ENCODE data around the gene PCNT. TPM values are rescaled to one million over a fixed set of nuclear protein-coding genes. Genes with fewer than 3 reads are reported as not detected.

Gene PCNT
- total RNA-seq, 1 donor from 2014 or later, result 53.3 TPM

DNA sequence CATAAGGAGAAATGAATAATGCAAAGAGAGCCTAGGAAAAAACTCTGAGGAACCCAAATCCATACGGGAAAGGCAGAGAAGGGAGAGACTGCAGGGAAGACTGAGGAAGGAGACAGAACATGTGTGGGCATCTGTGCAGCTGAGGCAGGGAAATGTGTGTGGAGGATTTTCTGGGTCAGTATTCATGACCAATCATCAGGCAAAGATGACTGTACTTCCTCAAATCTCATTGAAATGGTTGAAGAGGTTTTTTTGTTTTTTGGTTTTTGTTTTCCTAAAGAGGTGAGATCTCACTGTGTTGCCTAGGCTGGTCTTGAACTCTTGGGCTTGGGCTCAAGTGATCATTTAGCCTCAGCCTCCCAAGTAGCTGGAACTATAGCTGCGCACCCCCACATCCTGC is 150.4 kb downstream of the PCNT start:
- no peak for DNase-seq (ENCODE audit: low spot score, unreplicated experiment)
- no peaks in the 10 kb centered on the region for H3K27me3 Mint-ChIP-seq
- H3K4me1 Mint-ChIP-seq (ENCODE audit: low read depth), result no peaks in the 10 kb centered on the region
- TF ChIP-seq, protein P1, sequence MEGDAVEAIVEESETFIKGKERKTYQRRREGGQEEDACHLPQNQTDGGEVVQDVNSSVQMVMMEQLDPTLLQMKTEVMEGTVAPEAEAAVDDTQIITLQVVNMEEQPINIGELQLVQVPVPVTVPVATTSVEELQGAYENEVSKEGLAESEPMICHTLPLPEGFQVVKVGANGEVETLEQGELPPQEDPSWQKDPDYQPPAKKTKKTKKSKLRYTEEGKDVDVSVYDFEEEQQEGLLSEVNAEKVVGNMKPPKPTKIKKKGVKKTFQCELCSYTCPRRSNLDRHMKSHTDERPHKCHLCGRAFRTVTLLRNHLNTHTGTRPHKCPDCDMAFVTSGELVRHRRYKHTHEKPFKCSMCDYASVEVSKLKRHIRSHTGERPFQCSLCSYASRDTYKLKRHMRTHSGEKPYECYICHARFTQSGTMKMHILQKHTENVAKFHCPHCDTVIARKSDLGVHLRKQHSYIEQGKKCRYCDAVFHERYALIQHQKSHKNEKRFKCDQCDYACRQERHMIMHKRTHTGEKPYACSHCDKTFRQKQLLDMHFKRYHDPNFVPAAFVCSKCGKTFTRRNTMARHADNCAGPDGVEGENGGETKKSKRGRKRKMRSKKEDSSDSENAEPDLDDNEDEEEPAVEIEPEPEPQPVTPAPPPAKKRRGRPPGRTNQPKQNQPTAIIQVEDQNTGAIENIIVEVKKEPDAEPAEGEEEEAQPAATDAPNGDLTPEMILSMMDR (IDR thresholded peaks at IDR 0.05; ENCODE audit: unreplicated experiment), result no peak
- H3K27ac Mint-ChIP-seq, result no peak overlapping the region
- H3K36me3 Mint-ChIP-seq (ENCODE audit: insufficient read depth), result peaks cover 11% of the 10 kb centered on the region
- H3K9me3 Mint-ChIP-seq (ENCODE audit: low read depth), result no peaks in the 10 kb centered on the region
- no peak overlapping the region for H3K4me3 Mint-ChIP-seq (ENCODE audit: low read depth)

DNA sequence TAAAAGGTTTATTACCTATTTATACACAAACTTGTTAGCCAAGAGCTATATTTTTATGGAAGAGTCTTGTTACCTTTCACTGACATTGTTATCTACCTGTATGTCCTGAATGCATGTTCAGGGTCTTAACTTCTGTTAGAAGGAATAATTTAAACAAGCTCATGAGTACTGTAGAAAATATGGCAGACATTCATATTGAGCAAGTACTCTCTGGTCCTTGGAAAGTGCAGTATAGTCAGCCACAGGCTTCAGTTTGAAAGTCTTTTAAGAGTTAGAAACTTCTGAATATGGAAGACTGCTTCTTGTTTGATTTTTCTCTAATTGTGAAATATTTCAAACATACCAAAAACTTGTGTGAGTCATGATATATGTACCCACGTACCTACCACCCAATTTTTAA is 151.3 kb downstream of the PCNT start:
- TF ChIP-seq, protein P1 (IDR thresholded peaks at IDR 0.05; ENCODE audit: unreplicated experiment), result no peak
- H3K36me3 Mint-ChIP-seq (ENCODE audit: insufficient read depth), result peaks cover 11% of the 10 kb centered on the region
- no peaks in the 10 kb centered on the region for H3K9me3 Mint-ChIP-seq (ENCODE audit: low read depth)

DNA sequence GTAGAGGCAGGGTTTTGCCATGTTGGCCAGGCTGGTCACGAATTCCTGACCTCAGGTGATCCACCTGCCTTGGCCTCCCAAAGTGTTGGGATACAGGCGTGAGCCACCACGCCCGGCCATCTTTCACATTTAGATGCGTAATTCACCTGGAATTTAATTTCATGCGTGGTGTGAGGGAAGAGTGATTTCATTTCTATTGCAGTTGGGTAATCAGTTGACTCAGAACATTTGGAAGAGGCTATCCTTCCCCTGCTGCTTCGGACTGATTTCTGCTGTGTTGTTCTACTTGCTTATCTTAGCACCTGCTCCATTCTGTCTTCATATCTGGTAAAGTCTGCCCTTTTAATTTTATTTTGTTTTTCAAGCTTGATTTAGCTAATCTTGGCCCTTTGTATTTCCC is 153.8 kb downstream of the PCNT start:
- TF ChIP-seq, protein P1 (IDR thresholded peaks at IDR 0.05; ENCODE audit: unreplicated experiment), result no peak
- DNase-seq (ENCODE audit: low spot score, unreplicated experiment), result no peak
- Mint-ChIP-seq H3K27me3 (no peaks in the 10 kb centered on the region), H3K4me1 (ENCODE audit: low read depth) (no peaks in the 10 kb centered on the region), H3K36me3 (ENCODE audit: insufficient read depth) (peaks cover 9% of the 10 kb centered on the region), H3K27ac (no peak overlapping the region), H3K4me3 (ENCODE audit: low read depth) (no peak overlapping the region), H3K9me3 (ENCODE audit: low read depth) (no peaks in the 10 kb centered on the region)

More for the DNA sequence above, 151.3 kb downstream of the PCNT start:
- Mint-ChIP-seq H3K4me1 (ENCODE audit: low read depth) (no peaks in the 10 kb centered on the region), H3K27ac (no peak overlapping the region), H3K27me3 (no peaks in the 10 kb centered on the region), H3K4me3 (ENCODE audit: low read depth) (no peak overlapping the region)
- no peak for DNase-seq (ENCODE audit: low spot score, unreplicated experiment)

DNA sequence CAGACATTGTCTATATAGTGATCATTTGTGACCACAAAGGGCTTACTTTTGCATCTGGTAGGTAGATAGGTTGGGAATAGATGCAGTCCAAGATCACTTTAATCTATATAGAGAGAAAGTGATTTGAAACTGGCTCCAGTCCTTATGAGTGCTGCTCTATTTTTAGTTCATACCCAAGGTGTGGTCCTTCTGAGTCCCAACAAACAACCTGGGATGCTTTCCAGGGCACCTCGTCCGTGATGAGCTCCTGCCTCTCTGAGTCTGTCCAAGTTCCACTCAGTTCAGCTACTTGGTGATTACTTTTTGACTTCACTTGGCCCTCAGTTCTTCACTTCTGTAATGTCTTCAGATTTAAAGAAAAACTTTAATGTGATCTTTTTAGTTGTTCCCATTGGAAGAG is 155.0 kb downstream of the PCNT start:
- H3K27ac Mint-ChIP-seq, result no peak overlapping the region
- no peaks in the 10 kb centered on the region for H3K9me3 Mint-ChIP-seq (ENCODE audit: low read depth)
- H3K4me1 Mint-ChIP-seq (ENCODE audit: low read depth), result no peaks in the 10 kb centered on the region
- DNase-seq (ENCODE audit: low spot score, unreplicated experiment), result no peak
- TF ChIP-seq, protein P1 (IDR thresholded peaks at IDR 0.05; ENCODE audit: unreplicated experiment), result no peak
- H3K27me3 Mint-ChIP-seq, result no peaks in the 10 kb centered on the region
- H3K36me3 Mint-ChIP-seq (ENCODE audit: insufficient read depth), result peaks cover 9% of the 10 kb centered on the region
- H3K4me3 Mint-ChIP-seq (ENCODE audit: low read depth), result no peak overlapping the region

DNA sequence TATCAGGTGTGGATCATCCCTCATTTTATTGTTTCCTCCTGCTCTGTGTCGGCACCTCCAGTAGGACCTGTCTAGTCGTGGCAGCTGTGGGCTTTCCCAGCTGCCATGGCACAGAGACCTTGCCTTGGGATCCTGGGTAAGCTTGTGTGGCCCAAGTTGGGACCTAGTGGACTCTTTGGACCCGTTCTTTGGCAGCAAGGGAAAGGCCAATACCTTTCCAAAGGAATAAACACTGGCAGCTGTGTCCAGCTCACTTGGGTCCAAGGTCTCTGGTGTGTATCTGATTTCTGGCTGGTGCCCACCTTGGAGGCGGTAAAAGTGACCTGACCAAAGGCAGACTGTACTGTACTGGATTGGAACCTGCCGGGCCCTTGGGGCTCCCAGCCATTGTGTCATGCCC is 156.5 kb downstream of the PCNT start:
- Mint-ChIP-seq H3K36me3 (ENCODE audit: insufficient read depth) (peaks cover 18% of the 10 kb centered on the region), H3K4me3 (ENCODE audit: low read depth) (no peak overlapping the region), H3K27me3 (no peaks in the 10 kb centered on the region), H3K9me3 (ENCODE audit: low read depth) (no peaks in the 10 kb centered on the region), H3K27ac (peak overlapping the region; percentile 70), H3K4me1 (ENCODE audit: low read depth) (no peaks in the 10 kb centered on the region)
- TF ChIP-seq, protein P1 (IDR thresholded peaks at IDR 0.05; ENCODE audit: unreplicated experiment), result no peak
- no peak for DNase-seq (ENCODE audit: low spot score, unreplicated experiment)
